GM12878 (cell line): ENCODE measurements around the gene MRPS18A. TPM values are rescaled to one million over a fixed set of nuclear protein-coding genes. Genes with fewer than 3 reads are reported as not detected.

Experiments
- ATAC-seq: fragments of 200-7000 bp; cut with Tn5 transposase; 3 replicates; pipeline ENCODE4 v1.9.1; 2020; ENCODE audit warnings: mild to moderate bottlenecking, moderate library complexity
- BruUV-seq: library from RNA; stranded (reverse); fragments of 400-500 nt; replicated peaks from 2 replicates; lab custom pipeline; 2021; lab: Mats Ljungman, UMichigan
- CTCF ChIA-PET: fragments of 300-600 bp; sonication (Branson Sonifier 250); formaldehyde crosslinking; extraction: SDS; loops from one replicate; lab custom pipeline; 2021; ENCODE audit warnings: inconsistent platforms; lab: Yijun Ruan, JAX
- POLR2A ChIA-PET: fragments of 350-600 bp; formaldehyde crosslinking; extraction: SDS; loops from one replicate; lab custom pipeline; 2021; ENCODE audit warnings: inconsistent platforms; lab: Charles Lee
- RAD21 ChIA-PET: fragments of 300-600 bp; sonication (Branson Sonifier 250); formaldehyde crosslinking; loops from one replicate; lab custom pipeline; 2023; ENCODE audit warnings: antibody characterized with exemption; ENCODE audit not compliant: unreplicated experiment; lab: Charles Lee
- SMC1A ChIA-PET: fragments of 300-600 bp; sonication (Branson Sonifier 250); formaldehyde crosslinking; loops from one replicate; lab custom pipeline; 2023; ENCODE audit not compliant: unreplicated experiment, uncharacterized antibody; lab: Charles Lee
- DNase-seq: peaks from one replicate; pipeline ENCODE4 v3.0.0-alpha.2; 2011; ENCODE audit warnings: low read depth, low spot score
- FAIRE-seq: peaks from 3 replicates; lab custom pipeline; 2011; peaks lifted over from hg19 to GRCh38; lab: Jason Lieb, UNC
- H2AFZ ChIP-seq: 2 replicates; pipeline ENCODE4 v1.6.0; 2011; ENCODE audit warnings: low read depth, low read length, control low read depth; ENCODE audit not compliant: control insufficient read depth
- H3K27ac ChIP-seq: 2 replicates; pipeline ENCODE4 v1.5.1; 2011; ENCODE audit warnings: control low read depth; ENCODE audit not compliant: control insufficient read depth, insufficient read depth
- H3K27me3 ChIP-seq, 2 experiments: replicated peaks in 1 of 2; 2 replicates each; pipeline versions ENCODE4 v1.6.0 to v1.6.1; 2011; ENCODE audit warnings: low read length in 1 of 2; ENCODE audit not compliant: control insufficient read depth in 2 of 2, insufficient read depth in 2 of 2
- H3K36me3 ChIP-seq, 2 experiments: 2 replicates each; pipeline ENCODE4 v1.5.1; 2011; ENCODE audit warnings: low read length in 1 of 2; ENCODE audit not compliant: control insufficient read depth in 2 of 2, insufficient read depth in 2 of 2
- H3K4me1 ChIP-seq: 2 replicates; pipeline ENCODE4 v1.6.1; 2011; ENCODE audit warnings: mild to moderate bottlenecking, low read length, moderate library complexity, mixed read lengths; ENCODE audit not compliant: control insufficient read depth, insufficient read depth
- H3K4me2 ChIP-seq: 2 replicates; pipeline ENCODE4 v1.6.0; 2011; ENCODE audit warnings: control low read depth; ENCODE audit not compliant: control insufficient read depth, insufficient read depth
- H3K4me3 ChIP-seq: fragments of 200-600 bp; sonication (generic); 2 replicates; pipeline ENCODE4 v1.5.1; 2016
- H3K79me2 ChIP-seq: 2 replicates; pipeline ENCODE4 v1.6.0; 2011; ENCODE audit warnings: low read length; ENCODE audit not compliant: control insufficient read depth, insufficient read depth
- H3K9ac ChIP-seq: 2 replicates; pipeline ENCODE4 v1.8.0; 2011; ENCODE audit warnings: low read length, control low read depth, mixed read lengths; ENCODE audit not compliant: control insufficient read depth, insufficient read depth
- H3K9me3 ChIP-seq: replicated peaks from 3 replicates; pipeline ENCODE4 v1.5.1; 2011; ENCODE audit warnings: mild to moderate bottlenecking, low read length; ENCODE audit not compliant: control insufficient read depth, insufficient read depth
- H4K20me1 ChIP-seq: 2 replicates; pipeline ENCODE4 v1.6.0; 2011; ENCODE audit not compliant: control insufficient read depth, insufficient read depth
- E2F4 ChIP-seq: IDR thresholded peaks from 2 replicates; pipeline ENCODE4 v1.6.1; 2012; ENCODE audit warnings: low read depth, low read length, improper control_type of control experiment
- POLR2A ChIP-seq: IDR thresholded peaks from 2 replicates; pipeline ENCODE4 v1.6.1; 2011; ENCODE audit warnings: low read depth, mild to moderate bottlenecking, low read length
- RAD21 ChIP-seq: IDR thresholded peaks from 2 replicates; pipeline ENCODE4 v1.6.1; 2011; ENCODE audit warnings: mild to moderate bottlenecking, low read depth, low read length, moderate library complexity; ENCODE audit not compliant: insufficient read depth
- TCF7 ChIP-seq: IDR thresholded peaks from 2 replicates; pipeline ENCODE4 v1.6.1; 2014; ENCODE audit warnings: antibody characterized with exemption, borderline replicate concordance
- ZSCAN29 ChIP-seq: fragments of 450-650 bp; IDR thresholded peaks from 2 replicates; pipeline ENCODE4 v1.6.1; 2017; ENCODE audit warnings: mild to moderate bottlenecking, moderate library complexity
- WGBS: methylation state at CpG from one replicate; pipeline ENCODE4 v1.1.6; 2016; ENCODE audit warnings: low lambda C conversion rate; ENCODE audit not compliant: insufficient replicate concordance, insufficient coverage; ENCODE audit errors: missing lambda C conversion rate; 5-methylcytosine and 5-hydroxymethylcytosine counted together
- in situ Hi-C: fragments of 300-500 bp; cut with MboI; formaldehyde crosslinking; loops from 9 replicates; pipeline ENCODE4 v1.14.3; 2018; ENCODE audit warnings: mixed read lengths
- intact Hi-C: fragments of 100-400 bp; cut with micrococcal nuclease; formaldehyde crosslinking; loops from one replicate; pipeline ENCODE4 v1.14.2; 2022; ENCODE audit not compliant: unreplicated experiment
- polyA plus RNA-seq, 11 experiments: library from polyadenylated mRNA; depleted of rRNA in 4 of 11; unstranded in 6 of 11; stranded (reverse) in 5 of 11; fragments of >200 nt; fragmentation: Nextera tagmentation in 4 of 11; fragmentation: Illumina TruSeq in 1 of 11; extraction: Ambion mirVana in 4 of 11; extraction: Trizol in 1 of 11; gene quantifications; 1 replicate in 1 of 11; 2 replicates in 10 of 11; pipeline versions ENCODE4 v1.2.1 to v1.2.3, GENCODE V29; 2011 to 2016; ENCODE audit warnings: inconsistent platforms in 2 of 11, missing spikeins in 2 of 11, low read depth in 1 of 11
- total RNA-seq, 4 experiments: library from RNA; depleted of rRNA in 3 of 4; stranded (reverse); fragments of >200 nt in 3 of 4; fragmentation: Illumina TruSeq in 1 of 4; extraction: Trizol in 1 of 4; gene quantifications; 2 replicates each; pipeline versions ENCODE4 v1.2.1 to v1.2.3, GENCODE V29; 2013 to 2021

The MRPS18A gene
- total and polyA plus RNA-seq, 10 of the 15 experiments (the other 5 are each of a cell fraction or from before 2014, with no cell fraction given) = 66.3 to 158 (median 98.7) TPM

- H3K36me3 ChIP-seq = peaks cover 20 to 53% of the 10 kb centered on the region in 2 experiments
- H3K9me3 ChIP-seq = no peaks in the 10 kb centered on the region
- TF ChIP-seq ZSCAN29 (no peak), POLR2A (0 out of 2 replicates have a peak, but pooled peaks have one; percentile 36)
- FAIRE-seq (no peak), DNase-seq (no peak), ATAC-seq (no peak)
- H3K79me2 ChIP-seq = peaks cover 22% of the 10 kb centered on the region
- H3K27ac ChIP-seq = no peak overlapping the region
- no peak overlapping the region for H2AFZ ChIP-seq
- no peaks in the 10 kb centered on the region for H4K20me1 ChIP-seq
- in situ Hi-C loops (no loop called here), intact Hi-C loops (no loop called here)
- no peaks in the 10 kb centered on the region for H3K27me3 ChIP-seq
- CTCF ChIA-PET = interaction anchor here (1.0 kb wide), 1 partner anchor 142 kb away, joined by 3 read pairs; no protein-coding TSS in a partner anchor
- SMC1A ChIA-PET = no interaction called here
- no peak overlapping the region for H3K4me2 ChIP-seq
- POLR2A ChIA-PET = interaction anchor here (0.6 kb wide), 1 partner anchor 51 kb away, joined by 3 read pairs; no protein-coding TSS in a partner anchor
- no TSS peak for BruUV-seq
- RAD21 ChIA-PET = no interaction called here
- 94% methylated on average over 12 of the region's 12 CpGs for WGBS
- H3K4me3 ChIP-seq = no peak overlapping the region
- H3K4me1 ChIP-seq = peaks cover 9% of the 10 kb centered on the region
- H3K9ac ChIP-seq = no peak overlapping the region
Observed at GRCh38 chr6:43623880-43624785, 63.5 kb downstream of the MRPS18A start.

- intact Hi-C loops (no loop called here), in situ Hi-C loops (no loop called here)
- H3K4me2 ChIP-seq = no peak overlapping the region
- ATAC-seq (no peak), DNase-seq (no peak), FAIRE-seq (no peak)
- ChIA-PET RAD21 (no interaction called here), POLR2A (interaction anchor here (0.5 to 0.6 kb wide), 2 partner anchors 299 to 509 kb away, joined by 3 to 4 read pairs; no protein-coding TSS in a partner anchor), CTCF (no interaction called here), SMC1A (no interaction called here)
- H3K79me2 ChIP-seq = peaks cover 11% of the 10 kb centered on the region
- no peak overlapping the region for H3K27ac ChIP-seq
- no peak overlapping the region for H3K4me3 ChIP-seq
- H4K20me1 ChIP-seq = no peaks in the 10 kb centered on the region
- no peak overlapping the region for H2AFZ ChIP-seq
- peaks cover 20 to 53% of the 10 kb centered on the region in 2 experiments for H3K36me3 ChIP-seq
- WGBS = over 99% methylated on average over 10 of the region's 10 CpGs
- BruUV-seq = no TSS peak
- no peaks in the 10 kb centered on the region for H3K27me3 ChIP-seq
- no peaks in the 10 kb centered on the region for H3K9me3 ChIP-seq
- H3K4me1 ChIP-seq = peaks cover 5% of the 10 kb centered on the region
- TF ChIP-seq TCF7 (no peak), POLR2A (peak; percentile 47), E2F4 (no peak), RAD21 (no peak)
- no peak overlapping the region for H3K9ac ChIP-seq
Observed at GRCh38 chr6:43622541-43622940, 65.0 kb downstream of the MRPS18A start.
